Heart right ventricle (tissue), 16 donors: Measurements from ENCODE around the gene NMT1. TPM values are rescaled to one million over a fixed set of nuclear protein-coding genes. Genes with fewer than 3 reads are reported as not detected.

Experiments
- ATAC-seq, 8 donors: fragments of 200-7000 bp; cut with Tn5 transposase; one replicate each; pipeline ENCODE4 v1.9.1; 2020; ENCODE audit warnings: mild to moderate bottlenecking in 8 of 8, moderate library complexity in 8 of 8, moderate number of reproducible peaks in 1 of 8
- DNase-seq, 2 donors: peaks; one replicate each; pipeline ENCODE4 v3.0.0-alpha.2; 2020
- H3K27ac ChIP-seq, 10 donors: fragments of 200-600 bp; sonication (generic) in 2 of 10; one replicate each; pipeline versions ENCODE4 v1.5.0 to v1.8.0; 2020 to 2022; ENCODE audit warnings: mild to moderate bottlenecking in 3 of 10
- H3K27me3 ChIP-seq, 7 donors: fragments of 200-600 bp; one replicate each; pipeline ENCODE4 v1.8.0; 2021 to 2022; ENCODE audit warnings: mild to moderate bottlenecking in 2 of 7
- H3K36me3 ChIP-seq, 9 donors: fragments of 200-600 bp; sonication (generic) in 1 of 9; one replicate each; pipeline versions ENCODE4 v1.5.0 to v1.8.0; 2020 to 2022; ENCODE audit warnings: mild to moderate bottlenecking in 2 of 9
- H3K4me1 ChIP-seq, 9 donors: fragments of 200-600 bp; sonication (generic) in 1 of 9; one replicate each; pipeline versions ENCODE4 v1.5.0 to v1.8.0; 2020 to 2022; ENCODE audit warnings: mild to moderate bottlenecking in 4 of 9
- H3K4me3 ChIP-seq, 10 donors: fragments of 200-600 bp; sonication (generic) in 2 of 10; one replicate each; pipeline versions ENCODE4 v1.5.0 to v1.8.0; 2020 to 2022; ENCODE audit warnings: mild to moderate bottlenecking in 7 of 10, moderate library complexity in 2 of 10
- H3K9me3 ChIP-seq, 11 donors: fragments of 200-600 bp in 10 of 11; sonication (generic) in 2 of 11; one replicate each; pipeline versions ENCODE4 v1.5.0 to v1.8.0; 2013 to 2022; ENCODE audit warnings: mild to moderate bottlenecking in 2 of 11, control low read depth in 1 of 11, moderate library complexity in 1 of 11
- CTCF ChIP-seq, 9 donors: fragments of 200-600 bp; sonication (generic) in 2 of 9; IDR thresholded peaks; one replicate each; pipeline versions ENCODE4 v1.5.0 to v1.8.0; 2021 to 2022; ENCODE audit warnings: antibody characterized with exemption in 9 of 9, mild to moderate bottlenecking in 5 of 9, moderate library complexity in 1 of 9
- WGBS, 2 donors: extraction: QIAGEN DNeasy Blood & Tissue Kit; methylation state at CpG; one replicate each; pipeline ENCODE4 v1.1.7; 2013; ENCODE audit warnings: inconsistent platforms in 1 of 2; 5-methylcytosine and 5-hydroxymethylcytosine counted together
- intact Hi-C, 10 donors: fragments of 100-400 bp; cut with DNase I; formaldehyde crosslinking; loops; one replicate each; pipeline versions ENCODE4 v1.11.1 to v1.14.2; 2022
- polyA plus RNA-seq, 2 donors: library from polyadenylated mRNA; stranded (reverse); fragments of 200-250 nt; gene quantifications; one replicate each; pipeline ENCODE4 v1.2.3, GENCODE V29; 2013
- total RNA-seq, 10 donors: library from RNA; stranded (reverse); fragmentation: NEBNext Ultra II Directional in 3 of 10; extraction: Animal tissue kit (Norgen Biotek cat#: 25700) in 3 of 10; gene quantifications; one replicate each; pipeline versions ENCODE4 v1.2.1 to v1.2.4, GENCODE V29; 2021 to 2023
- donor health status: Arrhythmogenic right ventricular cardiomyopathy.
- donor health status: ischemic (EF 13 %, LVEDD 7.1; RV severe dilation, severe dysfunction).
- donor health status: healthy with polysubstance abuse.
- donor health status: DM: no; HTN: yes; CAD: no.
- donor health status: DM: no; HTN: no; CAD: no.
- donor health status: ischemic (EF 25% LVEDD 6.9; RV normal size, moderate dysfunction).
- donor health status: ischemic (EF 25% LVEDD 5.7; RV mildly dilated, moderate dysfunction).
- donor health status: healthy.
- donor health status: DM: yes; HTN: yes; CAD: no.
- donor health status: Ischemic cardiomyopathy.
- donor health status: ischemic (EF 35%, LVEDD 5.7; RV mildly dilated, moderate dysfunction).
- donor health status: nonischemic (EF 11% LVEDD 7.7; RV severe dilation, severe dysfunction).
- donor health status: DM: yes; HTN: yes; CAD: no.
- donor health status: PGD.
- donor health status: ischemic (EF 29% LVEDD 5.4; RV normal size, mild dysfunction).
- donor health status: nonischemic (EF 23%, LVEDD 6.1; RV moderate dilation, normal function).

Gene NMT1
- total and polyA plus RNA-seq, 12 donors, result 40.9 to 110 (median 72.6) TPM

- DNase-seq (no peak), ATAC-seq (no peak)
- Histone ChIP-seq H3K27me3 (peaks cover 0 to 38% (median 0%) of the 10 kb centered on the region in 7 donors), H3K36me3 (no peaks in the 10 kb centered on the region), H3K4me3 (no peak overlapping the region), H3K27ac (no peak overlapping the region), H3K9me3 (no peaks in the 10 kb centered on the region), H3K4me1 (peaks cover 10 to 45% (median 25%) of the 10 kb centered on the region in 9 donors)
- intact Hi-C loops, result loop anchor here in 4 of 10 donors (5.0 to 10.0 kb wide), 2 partner anchors 39 to 241 kb away; no protein-coding TSS in a partner anchor
- WGBS, 2 donors, result 73 to 76% methylated on average over 7 of the region's 7 CpGs
- no peak for TF ChIP-seq CTCF (IDR thresholded peaks at IDR 0.05)
Measured at GRCh38 chr17:45016237-45016636, 44.9 kb upstream of the NMT1 start.

- no peaks in the 10 kb centered on the region for H3K36me3 ChIP-seq
- H3K9me3 ChIP-seq, result no peaks in the 10 kb centered on the region
- no peak for TF ChIP-seq CTCF (IDR thresholded peaks at IDR 0.05)
- 76 to 80% methylated on average over 5 of the region's 5 CpGs for WGBS, 2 donors
- H3K27me3 ChIP-seq, result peaks cover 0 to 44% (median 0%) of the 10 kb centered on the region in 7 donors
- intact Hi-C loops, result loop anchor here in 4 of 10 donors (5.0 to 10.0 kb wide), 2 partner anchors 40 to 242 kb away; no protein-coding TSS in a partner anchor
- H3K27ac ChIP-seq, result no peak overlapping the region
- DNase-seq, result no peak
- ATAC-seq, result no peak
- no peak overlapping the region for H3K4me3 ChIP-seq
- H3K4me1 ChIP-seq, result peaks cover 13 to 51% (median 31%) of the 10 kb centered on the region in 9 donors
Measured at GRCh38 chr17:45016823-45017222, 44.3 kb upstream of the NMT1 start.

GRCh38 chr17:45018514-45018847, 42.6 kb upstream of the NMT1 start:
- Histone ChIP-seq H3K27me3 (peaks cover 0 to 44% (median 0%) of the 10 kb centered on the region in 7 donors), H3K36me3 (no peaks in the 10 kb centered on the region), H3K27ac (peak overlapping the region in 9 of 10 donors; percentile 31 to 72 (median 65)), H3K9me3 (no peaks in the 10 kb centered on the region), H3K4me3 (peak overlapping the region in 9 of 10 donors; percentile 46 to 63 (median 59)), H3K4me1 (peaks cover 13 to 49% (median 38%) of the 10 kb centered on the region in 9 donors)
- intact Hi-C loops, result loop anchor here in 6 of 10 donors (2.0 to 10.0 kb wide), 4 partner anchors 41 to 244 kb away; no protein-coding TSS in a partner anchor
- 20 to 22% methylated on average over 4 of the region's 4 CpGs for WGBS, 2 donors
- DNase-seq (no peak), ATAC-seq (no peak)
- TF ChIP-seq CTCF (IDR thresholded peaks at IDR 0.05), result no peak

- intact Hi-C loops, result loop anchor here in 6 of 10 donors (2.0 to 10.0 kb wide), 4 partner anchors 42 to 244 kb away; no protein-coding TSS in a partner anchor
- ATAC-seq (peak; percentile 55 to 75 (median 68)), DNase-seq (peak; percentile 16 to 67)
- Histone ChIP-seq H3K36me3 (no peaks in the 10 kb centered on the region), H3K4me1 (peaks cover 13 to 46% (median 38%) of the 10 kb centered on the region in 9 donors), H3K27me3 (peaks cover 0 to 44% (median 0%) of the 10 kb centered on the region in 7 donors), H3K9me3 (no peaks in the 10 kb centered on the region), H3K27ac (peak overlapping the region in 9 of 10 donors; percentile 31 to 72 (median 65)), H3K4me3 (peak overlapping the region; percentile 11 to 63 (median 58))
- peak; percentile 26 to 68 (median 49) for TF ChIP-seq CTCF (IDR thresholded peaks at IDR 0.05)
- 4% methylated on average over 68 to 82 of the region's 82 CpGs for WGBS, 2 donors
Measured at GRCh38 chr17:45018848-45019711, 42.0 kb upstream of the NMT1 start.
